A549 (cell line): ENCODE results near the gene PKIG. TPM values are rescaled to one million over a fixed set of nuclear protein-coding genes. Genes with fewer than 3 reads are reported as not detected.

Experiments used
- ATAC-seq, 2 experiments: fragments of 200-7000 bp in 1 of 2; fragments of >200 bp in 1 of 2; cut with Nextera tagmentation in 1 of 2; cut with Tn5 transposase in 1 of 2; 3 replicates each; pipeline versions ENCODE4 v1.8.0 to v1.9.1; 2018 to 2020; ENCODE audit warnings: mild to moderate bottlenecking in 1 of 2, moderate library complexity in 1 of 2
- CTCF ChIA-PET: fragments of 300-600 bp; sonication (Branson Sonifier 250); formaldehyde crosslinking; extraction: SDS; loops from one replicate; lab custom pipeline; 2021; ENCODE audit warnings: antibody characterized with exemption, inconsistent platforms; lab: Yijun Ruan, JAX
- POLR2A ChIA-PET: fragments of 350-600 bp; formaldehyde crosslinking; extraction: SDS; loops from one replicate; lab custom pipeline; 2021; ENCODE audit warnings: antibody characterized with exemption, inconsistent platforms; lab: Yijun Ruan, JAX
- DNase-seq, 2 experiments: peaks; one replicate each; pipeline versions ENCODE4 v3.0.0 to v3.0.0-alpha.2; 2011 to 2016; ENCODE audit warnings: low read depth in 1 of 2, low spot score in 1 of 2
- FAIRE-seq: peaks from 2 replicates; lab custom pipeline; 2011; peaks lifted over from hg19 to GRCh38; lab: Jason Lieb, UNC
- H3K27ac ChIP-seq, 2 experiments: fragments of >200 bp; sonication (Bioruptor Twin); formaldehyde crosslinking; 3 replicates each; pipeline ENCODE4 v1.5.1; 2016 to 2017
- H3K4me1 ChIP-seq: fragments of >200 bp; sonication (Bioruptor Twin); formaldehyde crosslinking; 3 replicates; pipeline ENCODE4 v1.6.1; 2016
- H3K4me2 ChIP-seq: fragments of >200 bp; sonication (Bioruptor Twin); formaldehyde crosslinking; 3 replicates; pipeline ENCODE4 v1.6.1; 2016
- H3K4me3 ChIP-seq: fragments of >200 bp; sonication (Bioruptor Twin); formaldehyde crosslinking; 3 replicates; pipeline ENCODE4 v1.5.1; 2016
- H3K9me3 ChIP-seq: fragments of >200 bp; sonication (Bioruptor Twin); formaldehyde crosslinking; 3 replicates; pipeline ENCODE4 v1.6.1; 2016
- BHLHE40 ChIP-seq: IDR thresholded peaks from 2 replicates; pipeline ENCODE4 v1.6.1; 2012; ENCODE audit warnings: low read depth, low read length, inconsistent platforms
- CBX2 ChIP-seq: fragments of 200-600 bp; sonication (generic); IDR thresholded peaks from 2 replicates; pipeline ENCODE4 v1.6.1; 2016; ENCODE audit warnings: low read depth, mild to moderate bottlenecking, borderline replicate concordance
- FOSB ChIP-seq: fragments of 250-450 bp; sonication (Bioruptor Pico); IDR thresholded peaks from 2 replicates; pipeline ENCODE4 v1.5.0; 2020; ENCODE audit warnings: mild to moderate bottlenecking, moderate library complexity
- FOSL2 ChIP-seq, 2 experiments: fragments of 450-650 bp in 1 of 2; fragments of >200 bp in 1 of 2; sonication (Bioruptor Twin) in 1 of 2; formaldehyde crosslinking; IDR thresholded peaks; 2 replicates each; pipeline versions ENCODE4 v1.5.0 to v1.6.1; 2016 to 2020; ENCODE audit warnings: mild to moderate bottlenecking in 1 of 2, moderate library complexity in 1 of 2
- HOXB5 ChIP-seq: fragments of 250-450 bp; sonication (Bioruptor Pico); IDR thresholded peaks from 2 replicates; pipeline ENCODE4 v1.5.0; 2020; ENCODE audit warnings: mild to moderate bottlenecking, moderate library complexity
- JUNB ChIP-seq: fragments of >200 bp; sonication (Bioruptor Twin); formaldehyde crosslinking; IDR thresholded peaks from 2 replicates; pipeline ENCODE4 v1.6.1; 2016
- KDM1A ChIP-seq: fragments of 200-600 bp; sonication (generic); IDR thresholded peaks from 2 replicates; pipeline ENCODE4 v1.6.1; 2016; ENCODE audit warnings: low read depth, mild to moderate bottlenecking
- KDM5A ChIP-seq: fragments of 200-600 bp; sonication (generic); IDR thresholded peaks from 2 replicates; pipeline ENCODE4 v1.6.1; 2016; ENCODE audit warnings: antibody characterized with exemption, mild to moderate bottlenecking
- PHF8 ChIP-seq: fragments of 200-600 bp; sonication (generic); IDR thresholded peaks from 2 replicates; pipeline ENCODE4 v1.6.1; 2016; ENCODE audit warnings: low read depth, mild to moderate bottlenecking, antibody characterized with exemption, moderate library complexity, borderline replicate concordance
- POLR2AphosphoS2 ChIP-seq: conservative IDR thresholded peaks from 2 replicates; pipeline ENCODE4 v1.6.1; 2012; ENCODE audit warnings: low read length, improper control_type of control experiment, inconsistent platforms
- WGBS: methylation state at CpG from one replicate; pipeline ENCODE4 v1.1.6; 2017; ENCODE audit errors: missing lambda C conversion rate; 5-methylcytosine and 5-hydroxymethylcytosine counted together
- polyA plus RNA-seq, 4 experiments: library from polyadenylated mRNA; depleted of rRNA in 3 of 4; stranded (reverse); fragments of >200 nt; fragmentation: RNase III in 1 of 4; extraction: RNeasy Plus Mini Kit Qiagen cat#74134 plus additional on column Dnase treatment in 1 of 4; gene quantifications; 2 replicates in 3 of 4; 3 replicates in 1 of 4; pipeline ENCODE4 v1.2.3, GENCODE V29; 2011 to 2017
- TF ChIP-seq, protein P1 (sequence below): fragments of 450-650 bp; IDR thresholded peaks from 2 replicates; pipeline ENCODE4 v1.6.1; 2014; ENCODE audit warnings: antibody characterized with exemption
- TF ChIP-seq, protein P2 (sequence below): fragments of 200-600 bp; sonication (generic); IDR thresholded peaks from 2 replicates; pipeline ENCODE4 v1.6.1; 2016; ENCODE audit warnings: antibody characterized with exemption, mild to moderate bottlenecking, moderate library complexity
- TF ChIP-seq, protein P3 (sequence below): fragments of 250-450 bp; sonication (Bioruptor Pico); IDR thresholded peaks from 2 replicates; pipeline ENCODE4 v1.5.0; 2021; ENCODE audit warnings: mild to moderate bottlenecking, moderate library complexity, borderline replicate concordance

Gene PKIG
- polyA plus RNA-seq, 2 of the 4 experiments (the other 2 are of a cell fraction) = 24.0 to 31.1 TPM

DNA sequence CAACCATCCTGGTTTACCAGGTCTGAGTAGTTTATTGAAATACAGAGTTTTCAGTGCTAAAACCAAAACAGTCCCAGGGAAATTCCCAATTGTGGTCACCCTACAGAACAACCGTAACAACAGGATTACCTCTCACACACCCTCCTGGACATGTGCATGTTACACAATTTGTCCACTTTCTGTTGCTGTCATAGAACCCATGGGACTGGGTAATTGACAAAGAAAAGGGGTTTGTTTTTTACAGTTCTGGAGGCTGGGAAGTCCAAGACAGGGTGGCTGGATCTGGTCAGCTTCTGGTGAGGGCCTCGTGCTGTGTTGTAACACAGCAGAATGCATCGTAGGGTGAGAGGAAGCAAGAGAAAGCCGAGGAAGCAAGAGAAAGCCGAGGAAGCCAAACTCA is 78.2 kb downstream of the PKIG start:
- WGBS = 52% methylated on average over 5 of the region's 5 CpGs
- FAIRE-seq = no peak
- no peak for DNase-seq
- TF ChIP-seq, protein P1, sequence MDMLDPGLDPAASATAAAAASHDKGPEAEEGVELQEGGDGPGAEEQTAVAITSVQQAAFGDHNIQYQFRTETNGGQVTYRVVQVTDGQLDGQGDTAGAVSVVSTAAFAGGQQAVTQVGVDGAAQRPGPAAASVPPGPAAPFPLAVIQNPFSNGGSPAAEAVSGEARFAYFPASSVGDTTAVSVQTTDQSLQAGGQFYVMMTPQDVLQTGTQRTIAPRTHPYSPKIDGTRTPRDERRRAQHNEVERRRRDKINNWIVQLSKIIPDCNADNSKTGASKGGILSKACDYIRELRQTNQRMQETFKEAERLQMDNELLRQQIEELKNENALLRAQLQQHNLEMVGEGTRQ = no peak
- no peak for TF ChIP-seq BHLHE40
- no peak for TF ChIP-seq FOSL2 (IDR thresholded peaks at IDR 0.05)
- no peak for TF ChIP-seq FOSL2 (CRISPR knock-in tag; IDR thresholded peaks at IDR 0.05)
- TF ChIP-seq, protein P2, sequence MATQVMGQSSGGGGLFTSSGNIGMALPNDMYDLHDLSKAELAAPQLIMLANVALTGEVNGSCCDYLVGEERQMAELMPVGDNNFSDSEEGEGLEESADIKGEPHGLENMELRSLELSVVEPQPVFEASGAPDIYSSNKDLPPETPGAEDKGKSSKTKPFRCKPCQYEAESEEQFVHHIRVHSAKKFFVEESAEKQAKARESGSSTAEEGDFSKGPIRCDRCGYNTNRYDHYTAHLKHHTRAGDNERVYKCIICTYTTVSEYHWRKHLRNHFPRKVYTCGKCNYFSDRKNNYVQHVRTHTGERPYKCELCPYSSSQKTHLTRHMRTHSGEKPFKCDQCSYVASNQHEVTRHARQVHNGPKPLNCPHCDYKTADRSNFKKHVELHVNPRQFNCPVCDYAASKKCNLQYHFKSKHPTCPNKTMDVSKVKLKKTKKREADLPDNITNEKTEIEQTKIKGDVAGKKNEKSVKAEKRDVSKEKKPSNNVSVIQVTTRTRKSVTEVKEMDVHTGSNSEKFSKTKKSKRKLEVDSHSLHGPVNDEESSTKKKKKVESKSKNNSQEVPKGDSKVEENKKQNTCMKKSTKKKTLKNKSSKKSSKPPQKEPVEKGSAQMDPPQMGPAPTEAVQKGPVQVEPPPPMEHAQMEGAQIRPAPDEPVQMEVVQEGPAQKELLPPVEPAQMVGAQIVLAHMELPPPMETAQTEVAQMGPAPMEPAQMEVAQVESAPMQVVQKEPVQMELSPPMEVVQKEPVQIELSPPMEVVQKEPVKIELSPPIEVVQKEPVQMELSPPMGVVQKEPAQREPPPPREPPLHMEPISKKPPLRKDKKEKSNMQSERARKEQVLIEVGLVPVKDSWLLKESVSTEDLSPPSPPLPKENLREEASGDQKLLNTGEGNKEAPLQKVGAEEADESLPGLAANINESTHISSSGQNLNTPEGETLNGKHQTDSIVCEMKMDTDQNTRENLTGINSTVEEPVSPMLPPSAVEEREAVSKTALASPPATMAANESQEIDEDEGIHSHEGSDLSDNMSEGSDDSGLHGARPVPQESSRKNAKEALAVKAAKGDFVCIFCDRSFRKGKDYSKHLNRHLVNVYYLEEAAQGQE = no peak
- TF ChIP-seq JUNB = no peak
- TF ChIP-seq, protein P3, sequence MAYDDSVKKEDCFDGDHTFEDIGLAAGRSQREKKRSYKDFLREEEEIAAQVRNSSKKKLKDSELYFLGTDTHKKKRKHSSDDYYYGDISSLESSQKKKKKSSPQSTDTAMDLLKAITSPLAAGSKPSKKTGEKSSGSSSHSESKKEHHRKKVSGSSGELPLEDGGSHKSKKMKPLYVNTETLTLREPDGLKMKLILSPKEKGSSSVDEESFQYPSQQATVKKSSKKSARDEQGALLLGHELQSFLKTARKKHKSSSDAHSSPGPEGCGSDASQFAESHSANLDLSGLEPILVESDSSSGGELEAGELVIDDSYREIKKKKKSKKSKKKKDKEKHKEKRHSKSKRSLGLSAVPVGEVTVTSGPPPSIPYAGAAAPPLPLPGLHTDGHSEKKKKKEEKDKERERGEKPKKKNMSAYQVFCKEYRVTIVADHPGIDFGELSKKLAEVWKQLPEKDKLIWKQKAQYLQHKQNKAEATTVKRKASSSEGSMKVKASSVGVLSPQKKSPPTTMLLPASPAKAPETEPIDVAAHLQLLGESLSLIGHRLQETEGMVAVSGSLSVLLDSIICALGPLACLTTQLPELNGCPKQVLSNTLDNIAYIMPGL = no peak
- no peak for TF ChIP-seq KDM5A
- no peak for TF ChIP-seq HOXB5 (CRISPR knock-in tag)
- TF ChIP-seq POLR2AphosphoS2 = no peak
- Histone ChIP-seq H3K27ac (no peak overlapping the region), H3K4me3 (no peak overlapping the region), H3K4me1 (no peaks in the 10 kb centered on the region), H3K9me3 (no peaks in the 10 kb centered on the region), H3K4me2 (no peak overlapping the region)
- no peak for ATAC-seq
- CTCF ChIA-PET = interaction anchor here (1.4 to 9.9 kb wide), 2 partner anchors 11 to 23 kb away, joined by 3 to 74 read pairs; no protein-coding TSS in a partner anchor
- POLR2A ChIA-PET = no interaction called here

DNA sequence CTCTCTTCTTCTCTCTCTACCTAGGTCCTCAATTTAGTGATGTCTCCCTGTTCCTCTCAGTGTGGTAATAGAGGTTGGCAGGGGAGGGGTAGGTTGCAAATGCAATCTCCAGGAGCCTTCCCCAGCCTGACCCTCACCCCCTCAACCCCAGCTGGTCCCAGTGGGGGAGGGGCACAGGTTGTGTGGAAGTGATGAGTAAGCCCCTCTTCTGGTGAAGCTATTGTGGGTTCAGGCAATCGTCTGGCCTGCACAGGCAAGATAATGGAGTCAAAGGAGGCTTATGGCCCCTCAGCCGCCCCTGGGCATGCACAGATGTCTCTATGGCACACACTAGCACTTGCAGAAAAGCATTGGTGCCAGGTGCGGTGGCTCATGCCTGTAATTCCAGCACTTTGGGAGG is 79.9 kb downstream of the PKIG start:
- WGBS = 75% methylated on average over 2 of the region's 3 CpGs
- H3K4me3 ChIP-seq = no peak overlapping the region
- TF ChIP-seq PHF8 (no peak), BHLHE40 (no peak), CBX2 (no peak)
- ChIA-PET POLR2A (no interaction called here), CTCF (interaction anchor here (9.9 kb wide), 1 partner anchor 21 kb away, joined by 74 read pairs; no protein-coding TSS in a partner anchor)
- H3K9me3 ChIP-seq = no peaks in the 10 kb centered on the region
- DNase-seq (no peak), FAIRE-seq (no peak), ATAC-seq (no peak)
- H3K4me2 ChIP-seq = no peak overlapping the region
- H3K4me1 ChIP-seq = no peaks in the 10 kb centered on the region
- H3K27ac ChIP-seq = no peak overlapping the region

DNA sequence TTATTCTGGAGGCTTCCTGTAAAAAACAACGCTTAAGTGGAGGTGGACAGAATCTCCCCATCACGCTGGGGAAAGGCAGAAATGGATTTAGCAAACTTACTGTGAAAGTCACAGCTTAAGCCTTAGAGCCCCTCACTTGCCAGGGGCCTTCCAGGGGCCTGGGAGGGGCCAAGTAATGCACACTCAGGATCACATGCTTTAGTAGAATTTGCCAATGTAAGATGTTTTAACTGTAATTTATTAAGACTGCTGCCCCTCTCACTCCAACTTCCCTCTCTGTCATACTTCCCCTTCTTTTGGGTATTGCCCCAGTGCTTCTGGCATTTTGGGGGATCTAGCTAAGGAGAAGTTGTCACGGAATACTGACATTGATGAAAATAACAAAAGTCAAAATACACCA is 81.8 kb downstream of the PKIG start:
- POLR2A ChIA-PET = no interaction called here
- FAIRE-seq = no peak
- TF ChIP-seq KDM1A = no peak
- no peak for TF ChIP-seq FOSB
- no peak for TF ChIP-seq KDM5A
- no peak for DNase-seq
- no peak overlapping the region for H3K4me2 ChIP-seq
- H3K4me1 ChIP-seq = no peaks in the 10 kb centered on the region
- H3K4me3 ChIP-seq = no peak overlapping the region
- WGBS = 26% methylated on average over 3 of the region's 3 CpGs
- CTCF ChIA-PET = interaction anchor here (1.2 to 9.9 kb wide), 3 partner anchors 15 to 20 kb away, joined by 4 to 74 read pairs (median 5); no protein-coding TSS in a partner anchor
- H3K9me3 ChIP-seq = no peaks in the 10 kb centered on the region
- no peak for ATAC-seq
- no peak overlapping the region for H3K27ac ChIP-seq
